ENCODE measurements around the gene ELK4. TPM values are rescaled to one million over a fixed set of nuclear protein-coding genes. Genes with fewer than 3 reads are reported as not detected.

The ELK4 gene
- total RNA-seq, 1 donor from 2014 or later = 71.5 TPM

- H3K9me3 ChIP-seq = no peaks in the 10 kb centered on the region
- H3K27me3 ChIP-seq = no peaks in the 10 kb centered on the region
- H3K4me1 ChIP-seq = peaks cover 16% of the 10 kb centered on the region
- H3K4me3 ChIP-seq = no peak overlapping the region
- intact Hi-C loops (cut with DNase I) = loop anchor here (10.0 kb wide), 1 partner anchor 117 kb away; no protein-coding TSS in a partner anchor
- ATAC-seq (no peak), DNase-seq (no peak)
- H3K36me3 ChIP-seq = peaks cover 11% of the 10 kb centered on the region
- no peak overlapping the region for H3K27ac ChIP-seq
- no peak for TF ChIP-seq CTCF (IDR thresholded peaks at IDR 0.05)
These were observed 34.0 kb downstream of the ELK4 start for GRCh38 chr1:205597691-205598314.

GRCh38 chr1:205596876-205597275, 34.9 kb downstream of the ELK4 start:
- Histone ChIP-seq H3K4me3 (no peak overlapping the region), H3K9me3 (no peaks in the 10 kb centered on the region), H3K27ac (no peak overlapping the region), H3K4me1 (peaks cover 23% of the 10 kb centered on the region), H3K27me3 (no peaks in the 10 kb centered on the region), H3K36me3 (peaks cover 7% of the 10 kb centered on the region)
- intact Hi-C loops (cut with DNase I) = loop anchor here (10.0 kb wide), 1 partner anchor 118 kb away; no protein-coding TSS in a partner anchor
- DNase-seq (no peak), ATAC-seq (no peak)
- no peak for TF ChIP-seq CTCF (IDR thresholded peaks at IDR 0.05)

- intact Hi-C loops (cut with DNase I) = loop anchor here (10.0 kb wide), 1 partner anchor 119 kb away; no protein-coding TSS in a partner anchor
- H3K4me1 ChIP-seq = peaks cover 26% of the 10 kb centered on the region
These were observed 36.0 kb downstream of the ELK4 start for GRCh38 chr1:205595861-205596260.

GRCh38 chr1:205595435-205595834, 36.4 kb downstream of the ELK4 start:
- no peaks in the 10 kb centered on the region for H3K27me3 ChIP-seq
- H3K36me3 ChIP-seq = peaks cover 2% of the 10 kb centered on the region
- ATAC-seq = no peak
- H3K27ac ChIP-seq = no peak overlapping the region
- H3K9me3 ChIP-seq = no peaks in the 10 kb centered on the region
- intact Hi-C loops (cut with DNase I) = loop anchor here (10.0 kb wide), 1 partner anchor 119 kb away; no protein-coding TSS in a partner anchor
- no peak for TF ChIP-seq CTCF (IDR thresholded peaks at IDR 0.05)
- H3K4me1 ChIP-seq = peaks cover 26% of the 10 kb centered on the region
- no peak for DNase-seq
- no peak overlapping the region for H3K4me3 ChIP-seq

More at GRCh38 chr1:205595861-205596260, 36.0 kb downstream of the ELK4 start:
- DNase-seq (no peak), ATAC-seq (no peak)
- H3K36me3 ChIP-seq = peaks cover 5% of the 10 kb centered on the region
- no peaks in the 10 kb centered on the region for H3K27me3 ChIP-seq
- TF ChIP-seq CTCF (IDR thresholded peaks at IDR 0.05) = no peak
- H3K27ac ChIP-seq = no peak overlapping the region
- no peak overlapping the region for H3K4me3 ChIP-seq
- H3K9me3 ChIP-seq = no peaks in the 10 kb centered on the region

- Histone ChIP-seq H3K4me3 (no peak overlapping the region), H3K36me3 (no peaks in the 10 kb centered on the region), H3K4me1 (peaks cover 22% of the 10 kb centered on the region), H3K27me3 (no peaks in the 10 kb centered on the region), H3K27ac (no peak overlapping the region), H3K9me3 (no peaks in the 10 kb centered on the region)
- no peak for ATAC-seq
- intact Hi-C loops (cut with DNase I) = loop anchor here (5.0 to 10.0 kb wide), 2 partner anchors 62 to 120 kb away; no protein-coding TSS in a partner anchor
- no peak for TF ChIP-seq CTCF (IDR thresholded peaks at IDR 0.05)
- DNase-seq = no peak
These were observed 37.0 kb downstream of the ELK4 start for GRCh38 chr1:205594846-205595245.
